CD4-positive, alpha-beta T cell (primary cell): ENCODE measurements around the gene TMPRSS6. TPM values are rescaled to one million over a fixed set of nuclear protein-coding genes. Genes with fewer than 3 reads are reported as not detected.

ENCODE experiments used
- ATAC-seq: fragments of 200-7000 bp; cut with Tn5 transposase; one replicate; pipeline ENCODE4 v1.10.0; 2022; ENCODE audit warnings: mild to moderate bottlenecking; ENCODE audit not compliant: poor library complexity
- CTCF ChIA-PET: fragments of 350-600 bp; sonication (Branson Sonifier 250); formaldehyde crosslinking; loops from one replicate; lab custom pipeline; 2021; ENCODE audit warnings: antibody characterized with exemption, inconsistent platforms; lab: Charles Lee
- POLR2A ChIA-PET: fragments of 350-600 bp; sonication (Branson Sonifier 250); formaldehyde crosslinking; loops from one replicate; lab custom pipeline; 2021; ENCODE audit warnings: antibody characterized with exemption, inconsistent platforms; lab: Charles Lee
- DNase-seq, 14 experiments: peaks; one replicate each; pipeline ENCODE4 v3.0.0-alpha.2; 2013 to 2020; ENCODE audit warnings: mixed read lengths in 2 of 14
- H3K27ac ChIP-seq, 2 donors: one replicate each; pipeline versions ENCODE4 v1.5.1 to v1.7.0; 2013; ENCODE audit warnings: low read length in 2 of 2, low read depth in 1 of 2, mild to moderate bottlenecking in 1 of 2
- H3K27me3 ChIP-seq, 2 experiments: 1 replicate in 1 of 2; 2 replicates in 1 of 2; pipeline versions ENCODE4 v1.6.1 to v1.7.0; 2013; ENCODE audit warnings: low read length in 2 of 2, control low read depth in 1 of 2, mild to moderate bottlenecking in 1 of 2, moderate library complexity in 1 of 2; ENCODE audit not compliant: insufficient read depth in 2 of 2, control insufficient read depth in 1 of 2
- H3K36me3 ChIP-seq: one replicate; pipeline ENCODE4 v1.6.1; 2013; ENCODE audit warnings: low read length, control low read depth; ENCODE audit not compliant: insufficient read depth
- H3K4me1 ChIP-seq: one replicate; pipeline ENCODE4 v1.6.1; 2013; ENCODE audit warnings: low read length, control low read depth; ENCODE audit not compliant: insufficient read depth
- H3K4me3 ChIP-seq: one replicate; pipeline ENCODE4 v1.5.1; 2013; ENCODE audit warnings: mild to moderate bottlenecking, low read length, moderate library complexity
- H3K9me3 ChIP-seq, 2 experiments: 1 replicate in 1 of 2; 2 replicates in 1 of 2; pipeline versions ENCODE4 v1.6.1 to v1.7.0; 2013; ENCODE audit warnings: low read length in 2 of 2, mild to moderate bottlenecking in 2 of 2, control low read depth in 1 of 2, moderate library complexity in 1 of 2; ENCODE audit not compliant: control insufficient read depth in 1 of 2, insufficient read depth in 1 of 2
- H3K27ac Mint-ChIP-seq: one replicate; pipeline ENCODE4 v1.8.0; 2020; ENCODE audit warnings: mixed read lengths
- H3K27me3 Mint-ChIP-seq: one replicate; pipeline ENCODE4 v1.8.0; 2021; ENCODE audit warnings: mixed read lengths
- H3K36me3 Mint-ChIP-seq: one replicate; pipeline ENCODE4 v1.8.0; 2021; ENCODE audit warnings: low read depth, mixed read lengths
- H3K4me1 Mint-ChIP-seq: one replicate; pipeline ENCODE4 v1.8.0; 2021; ENCODE audit warnings: low read depth, mixed read lengths
- H3K4me3 Mint-ChIP-seq: one replicate; pipeline ENCODE4 v1.8.0; 2020; ENCODE audit warnings: mild to moderate bottlenecking, mixed read lengths
- H3K9me3 Mint-ChIP-seq: one replicate; pipeline ENCODE4 v1.8.0; 2020; ENCODE audit warnings: mixed read lengths
- CTCF ChIP-seq: fragments of 200-600 bp; IDR thresholded peaks from one replicate; pipeline ENCODE4 v1.8.0; 2022; ENCODE audit warnings: antibody characterized with exemption, mild to moderate bottlenecking
- intact Hi-C, 2 experiments: fragments of 100-400 bp; cut with DNase I in 1 of 2; cut with micrococcal nuclease in 1 of 2; formaldehyde crosslinking; loops; one replicate each; pipeline versions ENCODE4 v1.15.1 to v1.9.0; 2023 to 2025; cut with DNase I, micrococcal nuclease
- total RNA-seq, 174 experiments: library from RNA in 2 of 174; stranded (reverse) in 2 of 174; gene quantifications; one replicate each; pipeline ENCODE4 v1.2.3 and lab custom pipeline; 2021 to 2026

Gene TMPRSS6
- total RNA-seq, 2 experiments from 2014 or later: 0.19 to 0.39 TPM

- intact Hi-C loops: no loop called here
- Mint-ChIP-seq H3K4me1 (peaks cover 1% of the 10 kb centered on the region), H3K9me3 (no peaks in the 10 kb centered on the region), H3K27me3 (peaks cover 19% of the 10 kb centered on the region), H3K27ac (no peak overlapping the region), H3K4me3 (no peak overlapping the region), H3K36me3 (peaks cover 1% of the 10 kb centered on the region)
- Histone ChIP-seq H3K27ac (no peak overlapping the region), H3K9me3 (no peaks in the 10 kb centered on the region), H3K4me1 (peaks cover 13% of the 10 kb centered on the region), H3K27me3 (peaks cover 10 to 17% of the 10 kb centered on the region in 2 experiments), H3K36me3 (peaks cover 6% of the 10 kb centered on the region), H3K4me3 (no peak overlapping the region)
- DNase-seq (no peak), ATAC-seq (no peak)
- ChIA-PET CTCF (no interaction called here), POLR2A (interaction anchor here (2.0 kb wide), 1 partner anchor 14 kb away, joined by 5 read pairs; the partner anchor contains the start of gene KCTD17)
- TF ChIP-seq CTCF: no peak
Observed at GRCh38 chr22:37065180-37065579, 44.3 kb downstream of the TMPRSS6 start.

GRCh38 chr22:37064553-37064952, 45.0 kb downstream of the TMPRSS6 start:
- H3K4me1 Mint-ChIP-seq: peaks cover 6% of the 10 kb centered on the region
- H3K36me3 Mint-ChIP-seq: peaks cover 6% of the 10 kb centered on the region
- ChIA-PET POLR2A (interaction anchor here (2.0 kb wide), 1 partner anchor 13 kb away, joined by 5 read pairs; the partner anchor contains the start of gene KCTD17), CTCF (no interaction called here)
- no peak for TF ChIP-seq CTCF
- intact Hi-C loops: no loop called here
- H3K4me3 Mint-ChIP-seq: no peak overlapping the region
- H3K4me3 ChIP-seq: no peak overlapping the region
- ATAC-seq: no peak
- peaks cover 19% of the 10 kb centered on the region for H3K4me1 ChIP-seq
- DNase-seq: no peak
- no peaks in the 10 kb centered on the region for H3K9me3 Mint-ChIP-seq
- H3K27me3 Mint-ChIP-seq: peaks cover 12% of the 10 kb centered on the region
- H3K27me3 ChIP-seq: peaks cover 4 to 10% of the 10 kb centered on the region in 2 experiments
- no peak overlapping the region for H3K27ac ChIP-seq
- no peak overlapping the region for H3K27ac Mint-ChIP-seq
- H3K36me3 ChIP-seq: peaks cover 6% of the 10 kb centered on the region
- H3K9me3 ChIP-seq: no peaks in the 10 kb centered on the region

- POLR2A ChIA-PET: interaction anchor here (2.0 kb wide), 1 partner anchor 12 kb away, joined by 5 read pairs; the partner anchor contains the start of gene KCTD17
- Histone ChIP-seq H3K4me1 (peaks cover 21% of the 10 kb centered on the region), H3K36me3 (peaks cover 8% of the 10 kb centered on the region), H3K27me3 (peaks cover 0 to 3% of the 10 kb centered on the region in 2 experiments), H3K9me3 (no peaks in the 10 kb centered on the region), H3K4me3 (no peak overlapping the region), H3K27ac (no peak overlapping the region)
- CTCF ChIA-PET: no interaction called here
- Mint-ChIP-seq H3K27me3 (peaks cover 10% of the 10 kb centered on the region), H3K4me3 (no peak overlapping the region), H3K27ac (no peak overlapping the region), H3K4me1 (peaks cover 6% of the 10 kb centered on the region), H3K36me3 (peaks cover 6% of the 10 kb centered on the region), H3K9me3 (no peaks in the 10 kb centered on the region)
- intact Hi-C loops: loop anchor here in 1 of 2 experiments (1.0 kb wide), 1 partner anchor 14 kb away; no protein-coding TSS in a partner anchor
- TF ChIP-seq CTCF: no peak
- DNase-seq (peak in 4 of 14 experiments; percentile 27 to 38 (median 32)), ATAC-seq (no peak)
Observed at GRCh38 chr22:37063431-37064420, 45.8 kb downstream of the TMPRSS6 start.
